Omental fat pad (tissue), 4 donors: ENCODE results near the gene HSPB7. TPM values are rescaled to one million over a fixed set of nuclear protein-coding genes. Genes with fewer than 3 reads are reported as not detected.

Experiments used
- ATAC-seq: fragments of 150-250 bp; one replicate; pipeline ENCODE4 v1.9.1; 2016; ENCODE audit warnings: mild to moderate bottlenecking, moderate library complexity; ENCODE audit not compliant: low FRiP score
- DNase-seq: peaks from one replicate; pipeline ENCODE4 v3.0.0-alpha.2; 2019; ENCODE audit warnings: low spot score
- total RNA-seq, 4 donors: library from RNA; depleted of rRNA; stranded (reverse); fragments of >200 nt; gene quantifications; one replicate each; pipeline ENCODE4 v1.1.0, GENCODE V29; 2016
- TF ChIP-seq, protein P1 (sequence below), 3 donors: fragments of 450-650 bp; IDR thresholded peaks; one replicate each; pipeline ENCODE4 v1.5.1; 2016 to 2017; ENCODE audit warnings: antibody characterized with exemption in 3 of 3, mild to moderate bottlenecking in 3 of 3, moderate library complexity in 2 of 3

The HSPB7 gene
- total RNA-seq, 4 donors from 2014 or later, result 65.7 to 157 (median 128) TPM

DNA sequence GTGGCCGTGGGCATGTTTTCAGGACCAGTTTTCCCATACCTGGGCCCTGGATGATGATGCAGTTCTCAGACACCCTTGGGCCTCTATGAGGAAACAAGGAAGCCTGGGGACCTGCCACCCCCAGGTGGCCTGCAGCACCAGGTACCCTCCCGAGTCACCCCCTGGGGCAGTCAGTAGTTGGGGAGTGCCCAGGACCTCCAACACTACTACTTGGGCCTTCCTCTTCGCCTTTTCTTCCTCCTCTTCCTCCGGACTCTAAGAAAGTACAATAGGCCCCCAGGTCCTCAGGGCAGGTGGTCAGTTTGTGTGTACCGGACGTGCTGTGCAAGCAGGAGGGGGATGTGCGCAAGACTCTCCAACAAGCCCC, 25.7 kb downstream of the HSPB7 start:
- ATAC-seq (no peak), DNase-seq (no peak)
- TF ChIP-seq, protein P1, sequence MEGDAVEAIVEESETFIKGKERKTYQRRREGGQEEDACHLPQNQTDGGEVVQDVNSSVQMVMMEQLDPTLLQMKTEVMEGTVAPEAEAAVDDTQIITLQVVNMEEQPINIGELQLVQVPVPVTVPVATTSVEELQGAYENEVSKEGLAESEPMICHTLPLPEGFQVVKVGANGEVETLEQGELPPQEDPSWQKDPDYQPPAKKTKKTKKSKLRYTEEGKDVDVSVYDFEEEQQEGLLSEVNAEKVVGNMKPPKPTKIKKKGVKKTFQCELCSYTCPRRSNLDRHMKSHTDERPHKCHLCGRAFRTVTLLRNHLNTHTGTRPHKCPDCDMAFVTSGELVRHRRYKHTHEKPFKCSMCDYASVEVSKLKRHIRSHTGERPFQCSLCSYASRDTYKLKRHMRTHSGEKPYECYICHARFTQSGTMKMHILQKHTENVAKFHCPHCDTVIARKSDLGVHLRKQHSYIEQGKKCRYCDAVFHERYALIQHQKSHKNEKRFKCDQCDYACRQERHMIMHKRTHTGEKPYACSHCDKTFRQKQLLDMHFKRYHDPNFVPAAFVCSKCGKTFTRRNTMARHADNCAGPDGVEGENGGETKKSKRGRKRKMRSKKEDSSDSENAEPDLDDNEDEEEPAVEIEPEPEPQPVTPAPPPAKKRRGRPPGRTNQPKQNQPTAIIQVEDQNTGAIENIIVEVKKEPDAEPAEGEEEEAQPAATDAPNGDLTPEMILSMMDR (IDR thresholded peaks at IDR 0.05), result no peak

DNA sequence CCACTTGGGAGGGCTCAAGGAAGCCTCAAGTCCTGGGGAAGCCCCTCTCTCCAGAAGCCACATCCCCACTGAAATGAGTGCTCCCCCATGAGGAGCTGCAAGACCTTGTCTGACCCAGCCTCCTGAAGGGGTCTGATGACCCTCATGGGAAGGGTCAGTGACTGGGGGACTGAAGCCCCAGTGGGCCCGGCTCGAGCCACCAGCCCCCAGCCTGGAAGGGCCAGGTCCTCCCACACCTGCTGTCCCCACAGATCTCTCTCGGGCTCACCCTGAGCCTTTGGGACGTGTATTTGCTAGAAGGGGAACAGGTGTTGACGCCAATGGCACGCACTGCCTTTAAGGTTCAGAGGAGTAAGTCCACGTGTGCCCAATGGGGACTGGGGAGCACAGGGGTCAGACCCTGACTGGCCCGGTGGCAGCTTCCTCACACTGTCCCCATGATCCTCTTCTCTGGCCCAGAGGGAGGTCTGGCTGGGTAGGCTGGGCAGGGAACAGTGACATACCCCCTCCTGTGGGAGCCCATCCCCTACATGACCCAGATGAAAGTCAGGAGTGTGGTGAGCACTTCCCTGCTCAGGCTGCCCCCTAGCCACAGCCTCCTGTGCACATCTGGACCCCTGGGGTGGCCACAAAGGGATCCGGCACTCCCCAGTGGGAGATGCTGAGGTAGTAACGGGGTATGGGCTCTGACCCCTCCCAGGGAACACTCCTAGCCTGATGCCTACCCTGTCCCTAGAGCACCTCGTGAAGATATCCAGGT, 26.2 kb downstream of the HSPB7 start:
- ATAC-seq (no peak), DNase-seq (no peak)
- TF ChIP-seq, protein P1 (IDR thresholded peaks at IDR 0.05), result no peak

DNA sequence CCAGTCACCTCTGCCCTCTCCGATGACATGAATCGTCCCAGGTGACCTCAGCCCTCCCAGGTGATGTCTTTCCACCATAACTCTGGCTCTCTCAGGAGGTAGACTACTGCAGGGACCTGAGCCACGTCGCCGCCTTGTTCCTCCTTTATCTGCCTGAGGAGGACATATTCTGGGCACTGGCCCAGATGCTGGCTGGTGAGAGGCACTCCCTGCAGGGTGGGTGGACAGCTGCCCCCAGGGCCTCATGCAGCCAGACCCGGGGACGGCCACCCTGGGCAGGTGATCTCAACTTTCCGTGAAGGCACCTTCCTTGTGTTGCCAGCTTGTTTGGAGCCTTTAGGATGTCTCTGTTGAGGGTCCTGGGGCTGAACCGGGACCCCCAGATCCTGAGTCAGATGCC, 28.1 kb downstream of the HSPB7 start:
- ATAC-seq (no peak), DNase-seq (no peak)
- TF ChIP-seq, protein P1 (IDR thresholded peaks at IDR 0.05), result no peak

DNA sequence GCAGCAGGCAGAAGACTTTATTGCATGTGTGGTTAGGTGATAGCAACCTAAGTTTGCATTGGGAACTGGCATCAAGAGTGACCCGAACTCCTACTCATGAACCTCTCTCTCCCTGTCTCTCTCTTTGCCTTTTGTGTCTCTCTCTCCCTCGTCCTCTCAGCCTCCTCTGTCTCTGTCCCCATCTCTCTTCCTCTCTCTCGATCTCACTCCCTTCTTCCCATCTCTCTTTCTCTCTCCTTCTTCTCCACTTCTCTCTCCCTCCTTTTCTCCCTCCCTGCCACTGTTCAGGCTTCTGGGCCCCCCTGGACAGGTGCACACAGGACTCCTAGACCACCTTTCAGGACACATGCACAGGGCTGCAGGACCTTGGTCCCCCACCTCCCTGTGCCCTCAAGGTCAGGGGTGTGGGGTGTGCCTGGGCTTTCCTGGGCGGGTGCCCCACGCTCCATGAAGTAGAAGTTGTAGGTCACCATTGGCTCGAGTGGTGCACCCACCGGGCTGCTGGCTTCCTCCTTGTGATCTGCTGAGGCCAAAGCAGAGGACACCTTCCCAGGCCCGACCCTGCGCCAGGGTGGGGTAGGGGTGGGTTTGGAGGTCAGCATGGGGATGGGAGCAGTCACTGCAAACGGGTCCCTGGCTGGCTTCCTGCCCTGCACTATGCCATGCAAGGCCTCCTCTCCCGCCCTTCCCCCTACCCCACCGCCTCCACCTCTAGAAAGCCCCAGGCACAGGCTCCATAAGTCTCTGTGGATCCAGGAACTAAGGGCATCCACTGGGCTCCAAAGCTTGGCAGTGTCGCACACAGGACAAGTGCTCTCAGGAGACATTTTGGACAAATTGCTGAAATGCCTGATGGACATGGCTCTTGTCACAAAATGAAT, 28.7 kb downstream of the HSPB7 start:
- DNase-seq (no peak), ATAC-seq (no peak)
- TF ChIP-seq, protein P1 (IDR thresholded peaks at IDR 0.05), result no peak

DNA sequence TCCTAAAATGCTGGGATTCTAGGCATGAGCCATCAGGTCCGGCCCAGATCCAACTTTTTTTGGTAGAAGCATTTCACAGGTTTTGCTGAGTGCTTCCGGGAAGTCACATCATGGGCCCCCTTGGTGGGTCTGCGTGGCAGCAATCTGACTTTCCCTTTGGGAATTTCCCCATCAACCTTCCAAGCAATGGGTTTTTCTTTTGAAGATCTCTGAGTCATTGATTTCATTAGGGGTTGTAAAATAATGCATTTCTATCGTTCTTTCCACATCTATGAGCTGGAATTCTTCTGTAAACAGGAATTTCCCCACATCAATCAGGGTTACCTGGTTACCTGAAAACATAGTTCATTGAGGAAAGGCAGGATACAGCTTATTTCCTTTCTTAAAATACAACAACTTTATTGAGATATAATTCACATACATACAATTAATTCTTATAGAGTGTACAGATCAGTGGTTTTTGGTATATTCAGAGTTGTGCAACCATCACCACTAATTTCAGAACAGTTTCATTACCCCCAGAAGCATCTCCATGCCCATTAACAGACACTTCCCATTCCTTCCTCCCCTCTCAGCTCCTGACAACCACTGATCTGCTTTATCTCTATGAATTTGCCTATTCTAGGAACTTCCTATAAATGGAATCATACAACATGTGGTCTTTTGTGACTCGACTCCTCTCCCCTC, 32.1 kb downstream of the HSPB7 start:
- ATAC-seq (peak; percentile 67), DNase-seq (no peak)
- TF ChIP-seq, protein P1 (IDR thresholded peaks at IDR 0.05), result no peak

DNA sequence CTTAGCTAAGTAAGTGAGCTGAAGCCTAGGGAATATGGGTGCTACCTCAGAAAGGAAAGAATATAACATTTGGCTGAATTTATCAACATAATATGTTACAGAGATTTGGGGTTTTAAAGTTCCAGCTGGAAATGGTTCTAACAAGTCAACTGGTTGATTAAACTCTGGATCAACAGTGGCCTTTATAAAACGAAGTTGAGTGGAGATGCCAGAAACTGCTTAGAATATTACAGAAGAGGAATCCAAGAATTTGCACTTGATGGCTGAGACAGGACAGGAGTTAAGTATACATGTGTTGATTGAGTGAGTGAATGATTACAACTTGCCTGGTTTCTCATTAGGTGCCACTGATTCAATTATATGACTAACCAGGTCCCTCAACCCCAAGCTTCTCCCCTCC, 34.6 kb downstream of the HSPB7 start:
- DNase-seq, result no peak
- TF ChIP-seq, protein P1 (IDR thresholded peaks at IDR 0.05), result no peak
- ATAC-seq, result no peak
